ENCODE results near the gene ALS2CL. TPM values are rescaled to one million over a fixed set of nuclear protein-coding genes. Genes with fewer than 3 reads are reported as not detected.

The ALS2CL gene
- total and polyA plus RNA-seq, 10 of the 15 experiments (the other 5 are each of a cell fraction or from before 2014, with no cell fraction given), result 0.01 to 0.05 TPM; not detected in 8

DNA sequence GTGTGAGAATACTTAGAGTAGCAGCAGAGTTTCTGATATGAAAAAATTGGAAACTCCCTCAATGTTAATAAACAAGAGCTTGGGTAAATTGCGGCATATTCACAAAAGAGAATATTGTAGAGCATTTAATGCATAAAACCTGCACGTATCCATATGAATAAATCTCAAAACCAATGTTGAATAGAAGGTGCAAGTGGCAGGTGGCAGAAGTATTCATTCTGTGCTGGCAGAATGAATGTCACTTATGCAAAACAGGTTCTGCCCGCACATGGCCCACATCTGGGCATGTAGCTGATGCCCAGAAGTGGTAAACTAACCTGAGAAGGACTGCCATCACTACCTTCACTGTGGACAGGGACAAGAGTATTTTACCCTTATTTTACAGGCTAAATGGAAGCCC is 38.3 kb upstream of the ALS2CL start (continued):
- TF ChIP-seq, protein P1, sequence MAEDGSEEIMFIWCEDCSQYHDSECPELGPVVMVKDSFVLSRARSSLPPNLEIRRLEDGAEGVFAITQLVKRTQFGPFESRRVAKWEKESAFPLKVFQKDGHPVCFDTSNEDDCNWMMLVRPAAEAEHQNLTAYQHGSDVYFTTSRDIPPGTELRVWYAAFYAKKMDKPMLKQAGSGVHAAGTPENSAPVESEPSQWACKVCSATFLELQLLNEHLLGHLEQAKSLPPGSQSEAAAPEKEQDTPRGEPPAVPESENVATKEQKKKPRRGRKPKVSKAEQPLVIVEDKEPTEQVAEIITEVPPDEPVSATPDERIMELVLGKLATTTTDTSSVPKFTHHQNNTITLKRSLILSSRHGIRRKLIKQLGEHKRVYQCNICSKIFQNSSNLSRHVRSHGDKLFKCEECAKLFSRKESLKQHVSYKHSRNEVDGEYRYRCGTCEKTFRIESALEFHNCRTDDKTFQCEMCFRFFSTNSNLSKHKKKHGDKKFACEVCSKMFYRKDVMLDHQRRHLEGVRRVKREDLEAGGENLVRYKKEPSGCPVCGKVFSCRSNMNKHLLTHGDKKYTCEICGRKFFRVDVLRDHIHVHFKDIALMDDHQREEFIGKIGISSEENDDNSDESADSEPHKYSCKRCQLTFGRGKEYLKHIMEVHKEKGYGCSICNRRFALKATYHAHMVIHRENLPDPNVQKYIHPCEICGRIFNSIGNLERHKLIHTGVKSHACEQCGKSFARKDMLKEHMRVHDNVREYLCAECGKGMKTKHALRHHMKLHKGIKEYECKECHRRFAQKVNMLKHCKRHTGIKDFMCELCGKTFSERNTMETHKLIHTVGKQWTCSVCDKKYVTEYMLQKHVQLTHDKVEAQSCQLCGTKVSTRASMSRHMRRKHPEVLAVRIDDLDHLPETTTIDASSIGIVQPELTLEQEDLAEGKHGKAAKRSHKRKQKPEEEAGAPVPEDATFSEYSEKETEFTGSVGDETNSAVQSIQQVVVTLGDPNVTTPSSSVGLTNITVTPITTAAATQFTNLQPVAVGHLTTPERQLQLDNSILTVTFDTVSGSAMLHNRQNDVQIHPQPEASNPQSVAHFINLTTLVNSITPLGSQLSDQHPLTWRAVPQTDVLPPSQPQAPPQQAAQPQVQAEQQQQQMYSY (CRISPR knock-in tag; IDR thresholded peaks at IDR 0.05), result no peak
- TF ChIP-seq JUNB (IDR thresholded peaks at IDR 0.05) (peak; percentile 90), EP300 (IDR thresholded peaks at IDR 0.05; ENCODE audit: borderline replicate concordance in 1 of 2, control insufficient read depth in 1 of 2, low read depth in 2 of 2, low read length in 2 of 2) (peak in 1 of 2 experiments; percentile 20; a peak in 1 of 4 replicates), CBX3 (IDR thresholded peaks at IDR 0.05; ENCODE audit: borderline replicate concordance, low read depth) (no peak), CREM (IDR thresholded peaks at IDR 0.05; ENCODE audit: low read depth) (peak; percentile 31; the same call in 1 of the 2 replicates), BCL11A (IDR thresholded peaks at IDR 0.05; ENCODE audit: low read depth, low read length) (peak; percentile 39; the same call in 1 of the 2 replicates)
- TF ChIP-seq, protein P2, sequence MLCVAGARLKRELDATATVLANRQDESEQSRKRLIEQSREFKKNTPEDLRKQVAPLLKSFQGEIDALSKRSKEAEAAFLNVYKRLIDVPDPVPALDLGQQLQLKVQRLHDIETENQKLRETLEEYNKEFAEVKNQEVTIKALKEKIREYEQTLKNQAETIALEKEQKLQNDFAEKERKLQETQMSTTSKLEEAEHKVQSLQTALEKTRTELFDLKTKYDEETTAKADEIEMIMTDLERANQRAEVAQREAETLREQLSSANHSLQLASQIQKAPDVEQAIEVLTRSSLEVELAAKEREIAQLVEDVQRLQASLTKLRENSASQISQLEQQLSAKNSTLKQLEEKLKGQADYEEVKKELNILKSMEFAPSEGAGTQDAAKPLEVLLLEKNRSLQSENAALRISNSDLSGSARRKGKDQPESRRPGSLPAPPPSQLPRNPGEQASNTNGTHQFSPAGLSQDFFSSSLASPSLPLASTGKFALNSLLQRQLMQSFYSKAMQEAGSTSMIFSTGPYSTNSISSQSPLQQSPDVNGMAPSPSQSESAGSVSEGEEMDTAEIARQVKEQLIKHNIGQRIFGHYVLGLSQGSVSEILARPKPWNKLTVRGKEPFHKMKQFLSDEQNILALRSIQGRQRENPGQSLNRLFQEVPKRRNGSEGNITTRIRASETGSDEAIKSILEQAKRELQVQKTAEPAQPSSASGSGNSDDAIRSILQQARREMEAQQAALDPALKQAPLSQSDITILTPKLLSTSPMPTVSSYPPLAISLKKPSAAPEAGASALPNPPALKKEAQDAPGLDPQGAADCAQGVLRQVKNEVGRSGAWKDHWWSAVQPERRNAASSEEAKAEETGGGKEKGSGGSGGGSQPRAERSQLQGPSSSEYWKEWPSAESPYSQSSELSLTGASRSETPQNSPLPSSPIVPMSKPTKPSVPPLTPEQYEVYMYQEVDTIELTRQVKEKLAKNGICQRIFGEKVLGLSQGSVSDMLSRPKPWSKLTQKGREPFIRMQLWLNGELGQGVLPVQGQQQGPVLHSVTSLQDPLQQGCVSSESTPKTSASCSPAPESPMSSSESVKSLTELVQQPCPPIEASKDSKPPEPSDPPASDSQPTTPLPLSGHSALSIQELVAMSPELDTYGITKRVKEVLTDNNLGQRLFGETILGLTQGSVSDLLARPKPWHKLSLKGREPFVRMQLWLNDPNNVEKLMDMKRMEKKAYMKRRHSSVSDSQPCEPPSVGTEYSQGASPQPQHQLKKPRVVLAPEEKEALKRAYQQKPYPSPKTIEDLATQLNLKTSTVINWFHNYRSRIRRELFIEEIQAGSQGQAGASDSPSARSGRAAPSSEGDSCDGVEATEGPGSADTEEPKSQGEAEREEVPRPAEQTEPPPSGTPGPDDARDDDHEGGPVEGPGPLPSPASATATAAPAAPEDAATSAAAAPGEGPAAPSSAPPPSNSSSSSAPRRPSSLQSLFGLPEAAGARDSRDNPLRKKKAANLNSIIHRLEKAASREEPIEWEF (IDR thresholded peaks at IDR 0.05; ENCODE audit: insufficient replicate concordance, low read depth, low read length), result no peak
- TF ChIP-seq, protein P3, sequence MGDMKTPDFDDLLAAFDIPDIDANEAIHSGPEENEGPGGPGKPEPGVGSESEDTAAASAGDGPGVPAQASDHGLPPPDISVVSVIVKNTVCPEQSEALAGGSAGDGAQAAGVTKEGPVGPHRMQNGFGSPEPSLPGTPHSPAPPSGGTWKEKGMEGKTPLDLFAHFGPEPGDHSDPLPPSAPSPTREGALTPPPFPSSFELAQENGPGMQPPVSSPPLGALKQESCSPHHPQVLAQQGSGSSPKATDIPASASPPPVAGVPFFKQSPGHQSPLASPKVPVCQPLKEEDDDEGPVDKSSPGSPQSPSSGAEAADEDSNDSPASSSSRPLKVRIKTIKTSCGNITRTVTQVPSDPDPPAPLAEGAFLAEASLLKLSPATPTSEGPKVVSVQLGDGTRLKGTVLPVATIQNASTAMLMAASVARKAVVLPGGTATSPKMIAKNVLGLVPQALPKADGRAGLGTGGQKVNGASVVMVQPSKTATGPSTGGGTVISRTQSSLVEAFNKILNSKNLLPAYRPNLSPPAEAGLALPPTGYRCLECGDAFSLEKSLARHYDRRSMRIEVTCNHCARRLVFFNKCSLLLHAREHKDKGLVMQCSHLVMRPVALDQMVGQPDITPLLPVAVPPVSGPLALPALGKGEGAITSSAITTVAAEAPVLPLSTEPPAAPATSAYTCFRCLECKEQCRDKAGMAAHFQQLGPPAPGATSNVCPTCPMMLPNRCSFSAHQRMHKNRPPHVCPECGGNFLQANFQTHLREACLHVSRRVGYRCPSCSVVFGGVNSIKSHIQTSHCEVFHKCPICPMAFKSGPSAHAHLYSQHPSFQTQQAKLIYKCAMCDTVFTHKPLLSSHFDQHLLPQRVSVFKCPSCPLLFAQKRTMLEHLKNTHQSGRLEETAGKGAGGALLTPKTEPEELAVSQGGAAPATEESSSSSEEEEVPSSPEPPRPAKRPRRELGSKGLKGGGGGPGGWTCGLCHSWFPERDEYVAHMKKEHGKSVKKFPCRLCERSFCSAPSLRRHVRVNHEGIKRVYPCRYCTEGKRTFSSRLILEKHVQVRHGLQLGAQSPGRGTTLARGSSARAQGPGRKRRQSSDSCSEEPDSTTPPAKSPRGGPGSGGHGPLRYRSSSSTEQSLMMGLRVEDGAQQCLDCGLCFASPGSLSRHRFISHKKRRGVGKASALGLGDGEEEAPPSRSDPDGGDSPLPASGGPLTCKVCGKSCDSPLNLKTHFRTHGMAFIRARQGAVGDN (IDR thresholded peaks at IDR 0.05), result no peak
